DND-41 (cell line): ENCODE results near the gene TRIM29.

Experiments
- ATAC-seq: fragments of 200-7000 bp; cut with Tn5 transposase; 3 replicates; pipeline ENCODE4 v1.9.1; 2021; ENCODE audit warnings: low read depth; ENCODE audit not compliant: insufficient read depth
- DNase-seq: peaks from one replicate; pipeline ENCODE4 v3.0.0-alpha.2; 2020
- H2AFZ ChIP-seq: 2 replicates; pipeline ENCODE4 v1.6.0; 2012; ENCODE audit warnings: low read depth, low read length
- H3K27ac ChIP-seq: 2 replicates; pipeline ENCODE4 v1.5.1; 2012; ENCODE audit warnings: low read length, inconsistent platforms
- H3K27me3 ChIP-seq: fragments of 200-600 bp; sonication (generic); 2 replicates; pipeline ENCODE4 v1.6.0; 2012; ENCODE audit warnings: low read length, mild to moderate bottlenecking, inconsistent platforms; ENCODE audit not compliant: insufficient read depth, poor library complexity
- H3K36me3 ChIP-seq: 2 replicates; pipeline ENCODE4 v1.5.1; 2012; ENCODE audit warnings: low read length, inconsistent platforms; ENCODE audit not compliant: insufficient read depth
- H3K4me1 ChIP-seq: 2 replicates; pipeline ENCODE4 v1.5.1; 2012; ENCODE audit warnings: mild to moderate bottlenecking, low read length; ENCODE audit not compliant: insufficient read depth
- H3K4me2 ChIP-seq: 2 replicates; pipeline ENCODE4 v1.6.0; 2012; ENCODE audit warnings: mild to moderate bottlenecking, moderate library complexity, low read length, inconsistent platforms; ENCODE audit not compliant: insufficient read depth
- H3K4me3 ChIP-seq, 2 experiments: fragments of 200-600 bp in 1 of 2; shearing (Covaris generic) in 1 of 2; 2 replicates each; pipeline ENCODE4 v1.5.1; 2012 to 2016; ENCODE audit warnings: inconsistent platforms in 2 of 2, low read length in 2 of 2, mild to moderate bottlenecking in 2 of 2, low read depth in 1 of 2, moderate library complexity in 1 of 2
- H3K79me2 ChIP-seq: 2 replicates; pipeline ENCODE4 v1.6.0; 2012; ENCODE audit warnings: low read length, inconsistent platforms; ENCODE audit not compliant: insufficient read depth
- H3K9ac ChIP-seq: 2 replicates; pipeline ENCODE4 v1.6.0; 2012; ENCODE audit warnings: low read depth, mild to moderate bottlenecking, inconsistent platforms, low read length, moderate library complexity
- H3K9me3 ChIP-seq: 2 replicates; pipeline ENCODE4 v1.5.1; 2012; ENCODE audit warnings: low read length, moderate library complexity, mild to moderate bottlenecking, inconsistent platforms; ENCODE audit not compliant: insufficient read depth, severe bottlenecking
- H4K20me1 ChIP-seq: 2 replicates; pipeline ENCODE4 v1.6.0; 2012; ENCODE audit warnings: low read length; ENCODE audit not compliant: insufficient read depth
- CTCF ChIP-seq: IDR thresholded peaks from 2 replicates; pipeline ENCODE4 v1.5.1; 2012; ENCODE audit warnings: borderline replicate concordance, low read length, moderate library complexity, mild to moderate bottlenecking; ENCODE audit not compliant: poor library complexity, severe bottlenecking; ENCODE audit errors: extremely low read depth
- EZH2 ChIP-seq: IDR thresholded peaks from 3 replicates; pipeline ENCODE4 v1.6.1; 2012; ENCODE audit warnings: borderline replicate concordance, low read depth, mild to moderate bottlenecking, moderate library complexity, low read length, inconsistent platforms; ENCODE audit not compliant: severe bottlenecking

TRIM29 gene

GRCh38 chr11:120125509-120125908 is 12.4 kb downstream of the TRIM29 start:
- H3K36me3 ChIP-seq = no peaks in the 10 kb centered on the region
- no peak for TF ChIP-seq EZH2
- TF ChIP-seq CTCF = no peak
- ATAC-seq (no peak), DNase-seq (no peak)
- no peak overlapping the region for H3K4me3 ChIP-seq
- no peaks in the 10 kb centered on the region for H3K4me1 ChIP-seq
- H3K27ac ChIP-seq = no peak overlapping the region
- no peak overlapping the region for H3K9ac ChIP-seq
- peaks cover 7% of the 10 kb centered on the region for H3K27me3 ChIP-seq
- H3K9me3 ChIP-seq = no peaks in the 10 kb centered on the region
- no peak overlapping the region for H2AFZ ChIP-seq
- no peaks in the 10 kb centered on the region for H3K79me2 ChIP-seq
- peaks cover 8% of the 10 kb centered on the region; the same call in 1 of the 2 replicates for H4K20me1 ChIP-seq
- H3K4me2 ChIP-seq = no peak overlapping the region

GRCh38 chr11:120125024-120125423 is 12.9 kb downstream of the TRIM29 start:
- no peaks in the 10 kb centered on the region for H3K4me1 ChIP-seq
- H3K79me2 ChIP-seq = no peaks in the 10 kb centered on the region
- H3K36me3 ChIP-seq = no peaks in the 10 kb centered on the region
- no peak overlapping the region for H3K4me3 ChIP-seq
- H3K27ac ChIP-seq = no peak overlapping the region
- no peak overlapping the region for H2AFZ ChIP-seq
- H3K9me3 ChIP-seq = no peaks in the 10 kb centered on the region
- ATAC-seq = no peak
- no peak overlapping the region for H3K9ac ChIP-seq
- no peak for DNase-seq
- peaks cover 7% of the 10 kb centered on the region; the same call in 1 of the 2 replicates for H4K20me1 ChIP-seq
- no peak for TF ChIP-seq CTCF
- TF ChIP-seq EZH2 = no peak
- no peak overlapping the region for H3K4me2 ChIP-seq
- H3K27me3 ChIP-seq = peaks cover 7% of the 10 kb centered on the region

GRCh38 chr11:120124355-120124754 is 13.6 kb downstream of the TRIM29 start:
- Histone ChIP-seq H3K9ac (no peak overlapping the region), H3K79me2 (no peaks in the 10 kb centered on the region), H3K36me3 (no peaks in the 10 kb centered on the region), H3K27ac (no peak overlapping the region), H2AFZ (no peak overlapping the region), H4K20me1 (peaks cover 4% of the 10 kb centered on the region; the same call in 1 of the 2 replicates), H3K27me3 (peaks cover 7% of the 10 kb centered on the region), H3K9me3 (no peaks in the 10 kb centered on the region), H3K4me1 (no peaks in the 10 kb centered on the region), H3K4me3 (no peak overlapping the region), H3K4me2 (no peak overlapping the region)
- no peak for DNase-seq
- no peak for ATAC-seq
- TF ChIP-seq EZH2 (no peak), CTCF (no peak)

- no peak for DNase-seq
- Histone ChIP-seq H3K4me3 (no peak overlapping the region), H3K4me2 (no peak overlapping the region), H4K20me1 (0 out of 2 replicates have a peak, but pooled peaks cover 2% of the 10 kb centered on the region), H2AFZ (no peak overlapping the region), H3K27me3 (peaks cover 5% of the 10 kb centered on the region), H3K9ac (no peak overlapping the region), H3K4me1 (no peaks in the 10 kb centered on the region), H3K36me3 (no peaks in the 10 kb centered on the region), H3K27ac (no peak overlapping the region), H3K9me3 (no peaks in the 10 kb centered on the region), H3K79me2 (no peaks in the 10 kb centered on the region)
- ATAC-seq = no peak
- no peak for TF ChIP-seq EZH2
- TF ChIP-seq CTCF = no peak
These were observed 14.0 kb downstream of the TRIM29 start for GRCh38 chr11:120123946-120124345.
